ENCODE results near the gene RAB3A.

RAB3A gene

DNA sequence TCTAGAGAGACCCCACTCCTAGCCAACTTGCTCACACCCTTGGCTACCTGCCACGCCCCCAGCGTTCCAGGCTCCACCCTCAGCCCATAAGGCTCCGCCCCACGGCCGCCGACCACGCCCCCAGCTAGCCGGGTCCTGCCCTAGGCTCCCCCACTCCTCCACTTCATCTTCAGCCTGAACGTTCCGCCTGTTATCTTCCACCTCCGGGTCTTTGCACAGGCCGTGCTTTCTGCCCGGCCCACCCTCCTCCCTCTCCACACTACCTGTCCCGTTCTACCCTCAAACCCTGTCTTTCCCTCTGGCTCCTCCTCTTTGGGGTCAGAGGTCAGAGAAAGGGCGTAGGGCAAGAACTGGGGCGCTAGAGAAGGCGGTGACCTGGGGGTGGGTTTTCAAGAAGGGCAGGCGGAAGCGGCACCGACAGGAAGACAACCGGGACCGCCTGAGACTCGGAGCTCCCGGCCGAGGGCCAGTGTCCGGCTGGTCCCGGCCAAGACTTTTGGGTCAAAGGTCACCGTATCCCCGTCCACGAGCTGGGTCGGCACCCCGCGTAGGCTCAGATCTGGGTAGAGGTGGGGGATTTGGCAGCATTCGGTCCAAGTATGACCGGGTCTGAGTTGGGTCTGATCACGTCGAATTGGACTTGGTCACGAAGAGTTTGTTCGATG, 20.1 kb upstream of the RAB3A start:
- DNase-seq (ENCODE audit: low read depth), result no peak
- TF ChIP-seq CTCF (IDR thresholded peaks at IDR 0.05; ENCODE audit: low read depth, low read length, missing control alignments), result no peak
- H3K4me3 ChIP-seq (ENCODE audit: low read depth, low read length), result peak overlapping the region; percentile 47

DNA sequence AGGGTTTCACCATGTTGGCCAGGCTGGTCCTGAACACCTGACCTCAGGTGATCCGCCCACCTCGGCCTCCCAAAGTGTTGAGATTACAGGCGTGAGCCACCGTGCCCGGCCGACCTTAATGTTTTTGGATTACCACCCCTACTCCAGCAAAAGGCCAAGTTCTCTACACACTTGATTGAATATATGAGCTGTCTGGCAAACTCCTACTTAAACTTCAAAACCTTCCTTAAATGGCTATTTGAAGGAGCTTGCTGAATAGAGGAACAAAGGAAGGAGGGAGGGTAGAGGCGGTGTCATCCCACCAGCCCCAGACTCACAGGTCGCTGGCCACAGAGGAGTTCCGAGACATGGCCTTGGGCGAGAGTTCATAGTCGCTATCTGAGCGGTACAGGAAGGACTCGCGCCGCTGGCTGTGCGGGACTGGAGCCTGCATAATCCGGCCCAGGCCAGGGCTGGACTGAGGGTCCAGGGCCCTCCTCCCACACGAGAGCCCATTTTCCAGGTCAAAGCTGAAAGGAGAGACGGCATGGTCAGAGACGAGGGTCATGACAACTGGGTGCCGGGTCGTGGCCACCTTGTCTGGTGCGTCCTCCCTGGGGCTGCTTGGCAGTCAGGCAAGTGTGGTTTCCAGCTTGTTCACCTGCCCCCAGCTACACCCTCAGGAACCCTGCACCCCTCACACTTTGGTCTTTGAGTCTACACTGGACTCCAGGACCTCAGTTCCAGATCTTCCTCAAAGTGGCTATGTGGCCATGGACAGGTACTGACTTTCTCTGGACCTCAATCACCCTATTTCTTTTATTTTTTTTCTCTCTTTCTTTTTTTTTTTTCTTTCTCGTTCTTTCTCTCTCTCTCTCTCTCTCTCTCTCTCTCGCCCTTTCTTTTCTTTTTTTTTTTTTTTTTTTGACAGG, 18.2 kb upstream of the RAB3A start:
- no peak overlapping the region for H3K4me3 ChIP-seq (ENCODE audit: low read depth, low read length)
- no peak for TF ChIP-seq CTCF (IDR thresholded peaks at IDR 0.05; ENCODE audit: low read depth, low read length, missing control alignments)
- DNase-seq (ENCODE audit: low read depth), result no peak

DNA sequence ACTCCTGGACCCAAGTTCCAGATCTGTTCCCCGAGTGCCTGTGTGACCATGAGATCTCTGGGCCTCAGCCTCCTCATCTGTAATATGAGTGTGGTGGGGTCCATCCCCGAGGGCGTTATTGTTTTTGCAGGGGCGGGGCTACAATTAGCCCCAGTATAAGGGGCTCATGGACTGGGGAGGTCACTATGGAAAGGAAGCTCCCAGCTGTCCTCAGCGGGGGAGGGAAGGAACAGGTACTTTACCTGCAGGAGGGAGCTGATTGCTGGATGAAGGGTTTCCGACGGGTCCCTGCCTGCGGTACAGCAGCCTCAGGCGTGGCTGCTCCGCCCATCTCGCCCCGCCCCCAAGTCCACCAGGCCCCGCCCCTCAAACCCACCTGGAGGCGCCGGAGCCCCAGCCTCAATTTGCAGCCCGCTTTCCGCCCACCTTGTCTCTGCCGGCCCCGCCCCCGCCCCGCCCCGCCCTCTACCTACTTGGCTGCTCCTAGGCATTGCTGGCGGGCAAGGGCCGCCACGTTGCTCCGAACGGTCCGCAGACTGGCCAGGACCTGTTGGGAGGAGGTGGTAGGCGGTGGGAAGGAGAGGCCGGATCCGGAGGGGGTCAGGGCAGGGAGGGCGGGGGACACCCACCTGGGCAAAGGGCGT, 16.9 kb upstream of the RAB3A start:
- H3K4me3 ChIP-seq (ENCODE audit: low read depth, low read length), result no peak overlapping the region
- DNase-seq (ENCODE audit: low read depth), result no peak
- no peak for TF ChIP-seq CTCF (IDR thresholded peaks at IDR 0.05; ENCODE audit: low read depth, low read length, missing control alignments)

DNA sequence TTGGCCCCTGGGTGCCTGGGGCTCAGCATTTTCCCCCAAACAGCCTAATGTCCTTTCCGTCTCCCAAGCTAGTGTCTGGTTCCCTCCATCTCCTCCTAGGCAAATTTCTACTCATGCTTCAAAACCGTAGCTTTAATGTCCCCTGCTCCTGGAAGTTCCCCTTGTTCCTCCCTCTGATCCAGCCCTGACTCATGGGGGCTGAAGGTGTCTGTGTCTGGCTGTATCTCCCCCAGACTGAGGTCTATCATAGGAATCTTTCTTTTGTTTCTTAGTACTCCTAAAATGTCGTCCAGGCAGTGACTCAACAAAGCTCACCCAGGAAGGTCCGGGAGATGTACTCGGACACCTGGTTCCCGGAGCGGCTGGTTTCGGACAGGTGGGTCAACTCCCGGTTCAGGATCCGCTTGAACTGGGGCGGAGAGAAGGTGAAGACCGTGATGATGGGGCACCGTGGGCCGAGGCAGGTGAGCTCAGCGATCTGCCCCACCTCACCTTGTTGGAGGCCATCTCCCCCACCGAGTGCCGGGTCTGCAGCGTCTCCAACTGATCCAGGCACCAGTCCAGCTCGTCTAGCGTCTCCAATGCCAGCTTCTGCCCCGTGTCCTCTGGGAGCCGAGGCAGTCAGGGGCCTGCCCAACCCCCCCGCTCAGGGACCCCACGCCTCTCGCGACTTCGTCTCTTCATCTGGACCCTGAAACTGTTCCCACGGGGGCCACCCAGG, 16.2 kb upstream of the RAB3A start:
- DNase-seq (ENCODE audit: low read depth), result no peak
- no peak for TF ChIP-seq CTCF (IDR thresholded peaks at IDR 0.05; ENCODE audit: low read depth, low read length, missing control alignments)
- H3K4me3 ChIP-seq (ENCODE audit: low read depth, low read length), result no peak overlapping the region

DNA sequence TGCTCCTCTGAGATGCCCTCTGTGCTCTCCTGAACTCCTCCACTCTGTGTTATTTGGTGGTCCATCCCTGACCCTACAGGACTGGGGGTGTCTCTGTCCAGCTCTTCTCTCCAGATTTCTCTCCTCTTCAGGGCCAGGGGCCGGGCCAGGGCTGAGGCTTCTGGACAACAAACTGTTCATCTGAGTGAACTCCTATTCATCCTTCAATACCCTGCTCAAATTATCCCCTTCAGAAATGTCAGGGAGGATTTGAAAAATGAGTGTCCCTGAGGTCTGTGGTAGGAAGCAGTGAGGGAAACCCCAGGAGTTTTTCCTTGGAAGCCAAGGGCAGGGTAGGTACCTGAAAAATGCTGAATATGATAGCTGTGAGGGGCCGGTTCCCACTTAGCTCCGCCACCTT, 14.8 kb upstream of the RAB3A start:
- TF ChIP-seq CTCF (IDR thresholded peaks at IDR 0.05; ENCODE audit: low read depth, low read length, missing control alignments), result no peak
- DNase-seq (ENCODE audit: low read depth), result no peak
- no peak overlapping the region for H3K4me3 ChIP-seq (ENCODE audit: low read depth, low read length)

DNA sequence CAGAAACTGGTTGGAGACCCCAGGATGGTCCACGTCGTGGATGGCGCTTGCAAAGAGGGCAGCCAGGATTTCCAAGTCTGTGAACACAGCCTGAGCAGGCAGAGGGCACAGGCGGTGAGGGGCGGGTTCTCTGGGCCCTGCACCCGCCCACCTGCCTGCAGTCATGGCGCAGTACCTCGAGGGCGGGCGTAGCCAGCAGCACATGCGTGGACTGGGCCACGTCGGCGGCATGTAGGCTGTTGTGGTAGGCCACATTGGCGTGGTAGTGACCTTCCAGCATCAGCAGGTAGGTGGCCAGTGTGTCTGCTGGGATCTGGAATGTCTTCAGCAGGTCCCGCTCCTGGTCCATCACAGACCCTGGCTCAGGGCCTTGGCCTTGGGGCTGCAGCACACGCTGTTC, 14.3 kb upstream of the RAB3A start:
- DNase-seq (ENCODE audit: low read depth), result no peak
- TF ChIP-seq CTCF (IDR thresholded peaks at IDR 0.05; ENCODE audit: low read depth, low read length, missing control alignments), result no peak
- no peak overlapping the region for H3K4me3 ChIP-seq (ENCODE audit: low read depth, low read length)

Measured in GM12864 (cell line).